HTERT RPE-1 (cell line): ENCODE results near the gene NXNL1.

ENCODE experiments used
- in situ Hi-C: fragments of 300-500 bp; cut with MboI; formaldehyde crosslinking; loops from 4 replicates; pipeline ENCODE4 v1.14.3; 2020; ENCODE audit warnings: low sequenced_read_pairs

Gene NXNL1

GRCh38 chr19:17419621-17420474 lies 40.9 kb downstream of the NXNL1 start, which contains the start of gene MVB12A:
Gene MVB12A, plus strand, starts transcription at chr19:17420047. Its CDS starts 89 bp downstream, at chr19:17420136.
- in situ Hi-C loops = no loop called here

DNA sequence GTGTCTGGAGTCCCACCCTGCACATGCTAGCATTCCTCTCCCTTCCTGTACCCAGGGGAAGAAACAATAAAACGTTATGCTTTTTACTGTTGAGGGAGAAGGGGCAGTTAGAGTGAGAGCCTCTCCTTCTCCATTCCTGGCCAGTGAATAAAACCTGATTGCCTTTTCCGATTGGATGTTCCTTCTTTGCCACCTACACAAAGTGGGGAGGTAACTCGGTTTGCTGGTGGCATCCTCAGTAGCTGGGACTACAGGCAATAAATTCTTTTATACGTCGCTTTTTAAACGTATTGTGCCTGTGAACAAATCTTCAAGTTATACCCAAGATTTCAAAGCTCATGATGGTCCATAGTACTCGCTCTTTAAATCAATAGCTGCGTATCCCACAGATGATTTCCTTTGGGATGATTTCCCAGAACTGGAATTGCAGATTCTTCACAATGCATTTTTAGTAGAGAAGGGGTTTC lies 41.5 kb downstream of the NXNL1 start:
- in situ Hi-C loops = no loop called here

DNA sequence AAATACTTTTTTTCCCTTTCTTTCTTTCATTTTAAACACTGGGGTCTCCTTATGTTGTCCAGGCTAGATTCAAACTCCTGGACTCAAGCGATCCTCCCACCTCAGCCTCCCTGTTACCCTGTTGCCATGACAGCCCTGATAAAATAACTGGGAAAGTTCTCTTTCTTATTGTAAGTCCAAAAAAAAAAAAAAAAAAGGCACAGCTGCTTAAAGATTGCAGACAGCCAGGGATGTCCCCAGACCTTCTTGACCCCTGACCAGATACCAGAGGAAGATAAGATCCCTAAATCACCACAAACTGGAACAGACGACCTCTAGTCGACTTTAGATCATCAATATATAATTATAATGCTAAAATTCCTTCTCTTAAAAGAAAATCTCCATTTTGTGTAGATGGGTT lies 42.0 kb downstream of the NXNL1 start:
- in situ Hi-C loops = no loop called here

DNA sequence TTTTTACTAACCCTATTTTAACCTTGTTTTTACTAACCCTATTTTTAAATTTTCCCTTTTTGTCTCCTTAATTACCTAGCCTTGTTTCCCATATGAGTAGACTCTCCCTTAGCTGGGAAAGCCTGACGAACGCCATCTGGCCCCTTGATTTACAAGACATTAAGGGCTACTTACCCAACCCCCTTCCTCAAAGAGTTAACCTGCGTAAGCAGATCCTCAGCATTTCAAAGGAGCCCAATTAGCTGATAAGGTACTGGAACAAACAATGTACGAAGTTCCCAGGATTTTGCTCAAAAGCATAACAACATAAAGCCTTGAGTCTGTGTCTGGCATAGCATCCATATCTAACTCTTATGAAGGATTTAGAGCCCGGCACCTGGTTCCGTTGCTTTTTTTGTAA lies 45.6 kb downstream of the NXNL1 start:
- in situ Hi-C loops = no loop called here

- in situ Hi-C loops = no loop called here
These were observed 46.6 kb downstream of the NXNL1 start for GRCh38 chr19:17414097-17414496.

DNA sequence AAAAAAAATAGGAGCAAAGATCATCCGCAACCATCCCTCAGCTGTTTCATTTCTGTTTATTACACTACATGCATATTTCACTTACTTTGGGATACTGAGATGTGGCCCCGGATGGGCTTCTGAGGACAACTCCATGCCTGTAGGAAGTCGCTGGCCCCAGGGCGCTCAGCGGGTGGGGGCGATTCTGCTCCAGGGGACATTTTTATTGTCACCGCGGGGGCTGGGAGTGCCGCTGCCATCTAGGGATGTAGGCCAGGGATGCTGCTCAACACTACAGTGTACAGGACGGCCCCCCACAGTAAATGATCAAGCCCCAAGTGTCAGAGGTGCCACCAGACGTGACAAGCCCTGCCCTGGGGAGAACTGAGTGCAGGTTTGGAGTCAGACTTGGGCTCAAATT lies 48.9 kb downstream of the NXNL1 start:
- in situ Hi-C loops = no loop called here

DNA sequence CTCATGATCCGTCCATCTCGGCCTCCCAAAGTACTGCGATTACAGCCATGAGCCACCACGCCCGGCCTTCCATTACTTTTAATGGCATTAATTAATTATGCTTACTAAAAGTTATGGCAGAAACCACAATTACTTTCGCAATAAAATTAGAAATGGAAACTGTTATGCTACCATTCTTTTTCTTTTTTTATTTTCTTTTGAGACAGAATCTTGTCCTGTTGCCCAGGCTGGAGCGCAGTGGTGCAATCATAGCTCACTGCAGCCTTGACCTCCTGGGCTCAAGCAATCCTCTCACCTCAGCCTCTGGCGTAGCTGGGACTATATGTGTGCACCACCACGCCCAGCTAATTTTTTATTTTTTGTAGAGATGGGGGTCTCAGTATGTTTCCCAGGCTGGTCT lies 50.7 kb downstream of the NXNL1 start:
- in situ Hi-C loops = no loop called here

DNA sequence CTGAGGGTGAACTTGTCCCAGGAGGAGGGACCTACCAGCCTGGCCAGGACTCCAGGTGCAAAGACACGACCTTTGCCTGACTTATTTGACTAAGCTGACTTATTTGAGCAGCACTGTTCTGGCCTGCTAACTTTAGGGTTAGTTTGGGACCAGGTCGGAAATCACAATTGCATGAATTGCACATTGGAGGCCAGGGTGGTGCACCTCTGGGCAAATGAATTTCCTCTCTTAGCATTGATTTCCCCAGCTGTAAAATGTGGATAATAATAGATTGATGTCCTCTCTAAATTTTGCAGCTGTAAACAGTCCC lies 53.9 kb downstream of the NXNL1 start:
- in situ Hi-C loops = no loop called here

DNA sequence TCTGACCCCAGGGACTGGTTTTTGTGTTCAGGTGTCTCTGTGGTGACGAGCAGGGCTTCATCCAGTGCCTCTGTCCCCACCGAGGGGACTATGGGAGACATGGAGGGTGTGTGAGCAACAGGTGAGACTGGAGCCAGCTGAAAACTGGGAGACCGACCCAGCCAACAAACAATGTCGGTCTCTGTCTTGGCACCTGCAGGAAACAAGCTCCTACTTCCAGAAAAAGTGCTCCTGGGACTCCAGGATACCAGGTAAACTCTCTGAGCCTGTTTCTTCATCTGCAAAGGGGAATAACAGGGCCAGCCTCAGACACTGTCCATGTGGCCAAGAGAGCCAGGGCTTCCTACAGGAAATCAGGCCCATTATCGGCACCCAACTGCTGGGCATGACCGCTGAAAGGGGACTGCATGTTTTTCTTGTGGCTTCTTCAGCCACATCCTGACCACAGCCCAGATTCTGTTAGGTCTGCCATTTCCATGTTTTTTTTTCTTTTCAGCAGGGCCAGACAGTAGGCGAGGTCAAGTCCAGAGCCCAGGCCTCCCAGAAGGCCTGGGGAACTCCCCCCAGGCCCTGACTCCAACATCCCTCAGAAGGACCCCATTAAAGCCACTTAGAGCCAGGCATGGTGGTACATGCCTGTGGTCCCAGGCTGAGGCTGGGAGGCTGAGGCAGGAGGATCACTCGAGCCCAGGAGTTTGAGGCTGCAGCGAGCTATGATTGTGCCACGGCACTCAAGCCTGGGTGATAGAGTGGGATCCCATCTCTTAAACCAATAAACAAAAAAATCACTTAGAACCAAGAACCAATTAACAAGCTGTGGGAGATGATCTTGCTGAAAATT lies 54.5 kb downstream of the NXNL1 start:
- in situ Hi-C loops = no loop called here
